ENCODE measurements around the gene METTL15.
"Not testable (repeated sequence)": the region's sequence is repeated elsewhere in the genome, so short reads cannot be mapped to it uniquely, and the experiment has no call there.

METTL15 gene

GRCh38 chr11:28098257-28098656 lies 9.9 kb upstream of the METTL15 start:
- Histone ChIP-seq H3K9ac (ENCODE audit: low read length) (no peak overlapping the region), H3K9me3 (ENCODE audit: low read length) (no peaks in the 10 kb centered on the region), H3K9me2 (ENCODE audit: low read depth, low read length) (no peaks in the 10 kb centered on the region), H2AFZ (ENCODE audit: low read length) (no peak overlapping the region), H3K36me3 (ENCODE audit: insufficient read depth, low read length) (peaks cover 68% of the 10 kb centered on the region), H3K27me3 (ENCODE audit: insufficient read depth, low read length) (no peaks in the 10 kb centered on the region), H3K4me3 (ENCODE audit: low read depth, low read length, poor library complexity, severe bottlenecking) (no peak overlapping the region), H3K27ac (ENCODE audit: low read depth, low read length, poor library complexity, severe bottlenecking) (no peak overlapping the region), H3K4me2 (ENCODE audit: low read length) (no peak overlapping the region), H3F3A (ENCODE audit: insufficient read depth, low read length) (no peaks in the 10 kb centered on the region), H4K20me1 (ENCODE audit: insufficient read depth, low read length) (no peaks in the 10 kb centered on the region), H3K4me1 (ENCODE audit: insufficient read depth, low read length, severe bottlenecking) (no peaks in the 10 kb centered on the region), H3K79me2 (ENCODE audit: insufficient read depth, low read length) (peaks cover 64% of the 10 kb centered on the region)
- no peak for TF ChIP-seq EZH2 (IDR thresholded peaks at IDR 0.05; ENCODE audit: borderline replicate concordance, low read length)
- TF ChIP-seq CTCF (IDR thresholded peaks at IDR 0.05; ENCODE audit: low read length): no peak

GRCh38 chr11:28099715-28100114 lies 8.5 kb upstream of the METTL15 start:
- Histone ChIP-seq H3K9ac (ENCODE audit: low read length) (no peak overlapping the region), H3K27me3 (ENCODE audit: insufficient read depth, low read length) (no peaks in the 10 kb centered on the region), H3K36me3 (ENCODE audit: insufficient read depth, low read length) (peaks cover 54% of the 10 kb centered on the region), H3F3A (ENCODE audit: insufficient read depth, low read length) (no peaks in the 10 kb centered on the region), H3K4me1 (ENCODE audit: insufficient read depth, low read length, severe bottlenecking) (peaks cover 11% of the 10 kb centered on the region), H3K9me3 (ENCODE audit: low read length) (no peaks in the 10 kb centered on the region), H3K9me2 (ENCODE audit: low read depth, low read length) (no peaks in the 10 kb centered on the region), H2AFZ (ENCODE audit: low read length) (no peak overlapping the region), H3K27ac (ENCODE audit: low read depth, low read length, poor library complexity, severe bottlenecking) (no peak overlapping the region), H3K79me2 (ENCODE audit: insufficient read depth, low read length) (peaks cover 71% of the 10 kb centered on the region), H3K4me2 (ENCODE audit: low read length) (no peak overlapping the region), H3K4me3 (ENCODE audit: low read depth, low read length, poor library complexity, severe bottlenecking) (no peak overlapping the region), H4K20me1 (ENCODE audit: insufficient read depth, low read length) (no peaks in the 10 kb centered on the region)
- TF ChIP-seq CTCF (IDR thresholded peaks at IDR 0.05; ENCODE audit: low read length) (no peak), EZH2 (IDR thresholded peaks at IDR 0.05; ENCODE audit: borderline replicate concordance, low read length) (no peak)

- Histone ChIP-seq H3K4me2 (ENCODE audit: low read length) (no peak overlapping the region), H3K9me3 (ENCODE audit: low read length) (no peaks in the 10 kb centered on the region), H3K4me1 (ENCODE audit: insufficient read depth, low read length, severe bottlenecking) (peaks cover 21% of the 10 kb centered on the region), H4K20me1 (ENCODE audit: insufficient read depth, low read length) (no peaks in the 10 kb centered on the region), H3K79me2 (ENCODE audit: insufficient read depth, low read length) (peaks cover 80% of the 10 kb centered on the region), H3K27ac (ENCODE audit: low read depth, low read length, poor library complexity, severe bottlenecking) (no peak overlapping the region), H3K9ac (ENCODE audit: low read length) (no peak overlapping the region), H3K27me3 (ENCODE audit: insufficient read depth, low read length) (no peaks in the 10 kb centered on the region), H3K9me2 (ENCODE audit: low read depth, low read length) (no peaks in the 10 kb centered on the region), H2AFZ (ENCODE audit: low read length) (no peak overlapping the region), H3K4me3 (ENCODE audit: low read depth, low read length, poor library complexity, severe bottlenecking) (no peak overlapping the region), H3F3A (ENCODE audit: insufficient read depth, low read length) (no peaks in the 10 kb centered on the region), H3K36me3 (ENCODE audit: insufficient read depth, low read length) (peaks cover 45% of the 10 kb centered on the region)
- no peak for TF ChIP-seq EZH2 (IDR thresholded peaks at IDR 0.05; ENCODE audit: borderline replicate concordance, low read length)
Observed at GRCh38 chr11:28100665-28101064, 7.5 kb upstream of the METTL15 start.

GRCh38 chr11:28102300-28102699 lies 5.9 kb upstream of the METTL15 start:
- H3K4me1 ChIP-seq (ENCODE audit: insufficient read depth, low read length, severe bottlenecking): peaks cover 34% of the 10 kb centered on the region
- not testable (repeated sequence) for H3K27ac ChIP-seq (ENCODE audit: low read depth, low read length, poor library complexity, severe bottlenecking); H3F3A ChIP-seq (ENCODE audit: insufficient read depth, low read length); H3K4me2 ChIP-seq (ENCODE audit: low read length); H3K9ac ChIP-seq (ENCODE audit: low read length); H3K4me3 ChIP-seq (ENCODE audit: low read depth, low read length, poor library complexity, severe bottlenecking); H3K9me3 ChIP-seq (ENCODE audit: low read length); H2AFZ ChIP-seq (ENCODE audit: low read length); H3K9me2 ChIP-seq (ENCODE audit: low read depth, low read length); H4K20me1 ChIP-seq (ENCODE audit: insufficient read depth, low read length); H3K27me3 ChIP-seq (ENCODE audit: insufficient read depth, low read length)
- peaks cover 97% of the 10 kb centered on the region for H3K79me2 ChIP-seq (ENCODE audit: insufficient read depth, low read length)
- H3K36me3 ChIP-seq (ENCODE audit: insufficient read depth, low read length): peaks cover 31% of the 10 kb centered on the region; the same call in 1 of the 2 replicates

Measured in OCI-LY1 (cell line).